ENCODE results near the gene CDHR5. TPM values are rescaled to one million over a fixed set of nuclear protein-coding genes. Genes with fewer than 3 reads are reported as not detected.

Gene CDHR5
- total and polyA plus RNA-seq, 10 donors, result 0.02 to 0.16 (median 0.03) TPM; not detected in 7

- DNase-seq, result no peak
- TF ChIP-seq, protein P1, sequence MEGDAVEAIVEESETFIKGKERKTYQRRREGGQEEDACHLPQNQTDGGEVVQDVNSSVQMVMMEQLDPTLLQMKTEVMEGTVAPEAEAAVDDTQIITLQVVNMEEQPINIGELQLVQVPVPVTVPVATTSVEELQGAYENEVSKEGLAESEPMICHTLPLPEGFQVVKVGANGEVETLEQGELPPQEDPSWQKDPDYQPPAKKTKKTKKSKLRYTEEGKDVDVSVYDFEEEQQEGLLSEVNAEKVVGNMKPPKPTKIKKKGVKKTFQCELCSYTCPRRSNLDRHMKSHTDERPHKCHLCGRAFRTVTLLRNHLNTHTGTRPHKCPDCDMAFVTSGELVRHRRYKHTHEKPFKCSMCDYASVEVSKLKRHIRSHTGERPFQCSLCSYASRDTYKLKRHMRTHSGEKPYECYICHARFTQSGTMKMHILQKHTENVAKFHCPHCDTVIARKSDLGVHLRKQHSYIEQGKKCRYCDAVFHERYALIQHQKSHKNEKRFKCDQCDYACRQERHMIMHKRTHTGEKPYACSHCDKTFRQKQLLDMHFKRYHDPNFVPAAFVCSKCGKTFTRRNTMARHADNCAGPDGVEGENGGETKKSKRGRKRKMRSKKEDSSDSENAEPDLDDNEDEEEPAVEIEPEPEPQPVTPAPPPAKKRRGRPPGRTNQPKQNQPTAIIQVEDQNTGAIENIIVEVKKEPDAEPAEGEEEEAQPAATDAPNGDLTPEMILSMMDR (IDR thresholded peaks at IDR 0.05 in 8 of 11, conservative IDR thresholded peaks at IDR 0.05 in 3 of 11), result no peak
- TF ChIP-seq POLR2A (IDR thresholded peaks at IDR 0.05) (no peak), POLR2AphosphoS5 (IDR thresholded peaks at IDR 0.05) (peak; percentile 26 to 69 (median 36))
- Histone ChIP-seq H3K36me3 (peaks cover 0 to 34% (median 13%) of the 10 kb centered on the region in 6 donors), H3K4me3 (peak overlapping the region in 3 of 8 donors; percentile 13 to 53 (median 13)), H3K4me1 (peaks cover 12 to 64% (median 41%) of the 10 kb centered on the region in 6 donors), H3K9me3 (no peaks in the 10 kb centered on the region), H3K27ac (no peak overlapping the region), H3K27me3 (replicated peaks in 1 of 7) (peaks cover 0 to 57% (median 47%) of the 10 kb centered on the region in 7 donors)
- intact Hi-C loops (cut with DNase I; ENCODE audit: low total_unique reads), result no loop called here
- 4 to 31% (median 10%) methylated on average over 21 to 64 of the region's 69 CpGs for WGBS, 5 donors
Observed at GRCh38 chr11:640021-640706, 15.4 kb upstream of the CDHR5 start.

- H3K27ac ChIP-seq, result no peak overlapping the region
- DNase-seq, result no peak
- peak overlapping the region in 1 of 8 donors; percentile 53 for H3K4me3 ChIP-seq
- TF ChIP-seq, protein P1 (IDR thresholded peaks at IDR 0.05 in 8 of 11, conservative IDR thresholded peaks at IDR 0.05 in 3 of 11), result no peak
- TF ChIP-seq POLR2AphosphoS5 (IDR thresholded peaks at IDR 0.05), result peak in 2 of 3 donors; percentile 21 to 29
- WGBS, 5 donors, result 6 to 21% (median 8%) methylated on average over 22 to 80 of the region's 80 CpGs
- peaks cover 0 to 31% (median 13%) of the 10 kb centered on the region in 6 donors for H3K36me3 ChIP-seq
- intact Hi-C loops (cut with DNase I; ENCODE audit: low total_unique reads), result no loop called here
- H3K27me3 ChIP-seq (replicated peaks in 1 of 7), result peaks cover 0 to 57% (median 47%) of the 10 kb centered on the region in 7 donors
- peaks cover 12 to 64% (median 41%) of the 10 kb centered on the region in 6 donors for H3K4me1 ChIP-seq
- H3K9me3 ChIP-seq, result no peaks in the 10 kb centered on the region
Observed at GRCh38 chr11:639332-639955, 14.7 kb upstream of the CDHR5 start.

GRCh38 chr11:638631-639331 is 14.0 kb upstream of the CDHR5 start:
- Histone ChIP-seq H3K27ac (no peak overlapping the region), H3K27me3 (replicated peaks in 1 of 7) (peaks cover 0 to 57% (median 47%) of the 10 kb centered on the region in 7 donors), H3K4me3 (peak overlapping the region in 1 of 8 donors; percentile 53), H3K4me1 (peaks cover 12 to 64% (median 41%) of the 10 kb centered on the region in 6 donors), H3K9me3 (no peaks in the 10 kb centered on the region), H3K36me3 (peaks cover 0 to 24% (median 6%) of the 10 kb centered on the region in 6 donors)
- DNase-seq, result no peak
- WGBS, 5 donors, result 60 to 71% (median 63%) methylated on average over 27 to 28 of the region's 28 CpGs
- TF ChIP-seq POLR2A (IDR thresholded peaks at IDR 0.05) (no peak), POLR2AphosphoS5 (IDR thresholded peaks at IDR 0.05) (no peak)
- TF ChIP-seq, protein P1 (IDR thresholded peaks at IDR 0.05 in 8 of 11, conservative IDR thresholded peaks at IDR 0.05 in 3 of 11), result no peak
- intact Hi-C loops (cut with DNase I; ENCODE audit: low total_unique reads), result no loop called here
